ENCODE results near the gene ANKLE1. TPM values are rescaled to one million over a fixed set of nuclear protein-coding genes. Genes with fewer than 3 reads are reported as not detected.
"Not testable (repeated sequence)": the region's sequence is repeated elsewhere in the genome, so short reads cannot be mapped to it uniquely, and the experiment has no call there.

The ANKLE1 gene
- total and polyA plus RNA-seq, 2 experiments from 2014 or later: 0.29 to 0.90 TPM

DNA sequence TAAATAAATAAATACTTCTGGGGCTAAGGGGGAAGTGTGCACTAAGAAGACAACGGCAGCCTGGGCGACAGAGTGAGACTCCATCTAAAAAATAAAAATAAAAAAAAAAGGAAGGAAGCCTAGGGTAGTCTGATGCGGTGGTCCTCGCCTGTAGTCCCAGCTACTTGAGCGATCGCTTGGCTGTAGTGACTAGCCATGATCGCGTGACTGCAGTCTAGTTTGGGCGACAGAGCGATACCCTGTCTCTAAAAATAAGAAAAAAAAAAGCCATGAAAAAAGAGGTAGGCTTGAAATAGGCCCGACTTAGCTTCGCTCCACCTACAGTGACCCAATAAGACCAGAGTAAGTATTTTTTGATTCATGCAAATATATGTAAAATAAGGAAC, 15.1 kb upstream of the ANKLE1 start:
- WGBS (ENCODE audit: low lambda C conversion rate, missing lambda C conversion rate): 93% methylated on average over 12 of the region's 12 CpGs

DNA sequence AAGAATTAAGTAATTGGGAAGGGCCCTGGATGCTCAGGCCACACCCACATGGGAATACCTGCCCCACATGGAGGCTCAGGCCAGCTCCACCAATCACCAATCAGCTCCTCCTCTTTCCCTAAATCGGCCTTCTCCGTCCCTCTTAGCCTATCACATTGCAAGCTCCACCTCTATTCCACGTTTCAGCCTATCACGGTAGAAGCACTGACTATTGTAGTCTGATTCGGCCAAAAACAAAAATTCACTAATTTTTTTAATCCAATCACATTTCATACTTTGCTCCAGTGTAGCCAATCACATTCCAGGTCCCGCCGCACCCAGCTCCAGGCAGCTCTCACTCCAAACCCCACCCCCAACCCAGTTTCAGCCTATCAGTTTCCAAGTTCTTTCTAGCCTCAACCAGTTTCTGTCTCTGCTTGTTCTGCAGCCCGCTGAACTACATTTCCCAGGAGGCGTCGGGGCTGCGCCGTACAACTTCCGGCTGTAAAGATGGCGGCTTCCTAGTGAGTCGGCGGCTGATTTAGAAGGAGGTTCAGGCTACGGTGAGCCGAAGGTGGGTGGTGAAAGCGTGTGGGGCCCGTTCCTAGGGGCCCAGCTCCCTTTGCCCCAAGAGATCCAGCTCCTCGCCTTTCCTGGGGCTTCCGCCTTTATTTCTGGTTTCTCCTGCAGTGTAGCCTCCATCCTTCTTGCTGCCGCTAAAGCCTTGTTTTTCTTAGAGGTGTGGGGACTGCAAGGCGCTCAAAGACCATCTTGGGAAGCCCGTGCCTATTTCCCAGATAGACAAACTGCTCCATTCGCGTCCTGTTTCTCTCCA, 14.5 kb upstream of the ANKLE1 start, which contains the start of gene BABAM1:
BABAM1 (plus strand) TSS at position 469 of the 814 bp plus-strand sequence. CDS start 1,364 bp downstream, outside the sequence.
- peak within 1 kb of the TSS; percentile 34 for H3K4me3 ChIP-seq
- peak; percentile 97 for DNase-seq (ENCODE audit: low spot score)
- H3K9me2 ChIP-seq (replicated peaks; ENCODE audit: insufficient read depth): no peaks in the 10 kb centered on the region
- H3K4me1 ChIP-seq (ENCODE audit: insufficient read depth): peaks cover 4% of the 10 kb centered on the region
- no peaks in the 10 kb centered on the region for H4K20me1 ChIP-seq (ENCODE audit: insufficient read depth, poor library complexity, severe bottlenecking)
- 1% methylated on average over 27 of the region's 27 CpGs for WGBS (ENCODE audit: low lambda C conversion rate, missing lambda C conversion rate)
- peak within 1 kb of the TSS; percentile 38 for H2AFZ ChIP-seq
- no peaks in the 10 kb centered on the region for H3K36me3 ChIP-seq (replicated peaks; ENCODE audit: insufficient read depth, low read depth)
- H3K27ac ChIP-seq: peak within 1 kb of the TSS; percentile 18
- TF ChIP-seq, protein P1, sequence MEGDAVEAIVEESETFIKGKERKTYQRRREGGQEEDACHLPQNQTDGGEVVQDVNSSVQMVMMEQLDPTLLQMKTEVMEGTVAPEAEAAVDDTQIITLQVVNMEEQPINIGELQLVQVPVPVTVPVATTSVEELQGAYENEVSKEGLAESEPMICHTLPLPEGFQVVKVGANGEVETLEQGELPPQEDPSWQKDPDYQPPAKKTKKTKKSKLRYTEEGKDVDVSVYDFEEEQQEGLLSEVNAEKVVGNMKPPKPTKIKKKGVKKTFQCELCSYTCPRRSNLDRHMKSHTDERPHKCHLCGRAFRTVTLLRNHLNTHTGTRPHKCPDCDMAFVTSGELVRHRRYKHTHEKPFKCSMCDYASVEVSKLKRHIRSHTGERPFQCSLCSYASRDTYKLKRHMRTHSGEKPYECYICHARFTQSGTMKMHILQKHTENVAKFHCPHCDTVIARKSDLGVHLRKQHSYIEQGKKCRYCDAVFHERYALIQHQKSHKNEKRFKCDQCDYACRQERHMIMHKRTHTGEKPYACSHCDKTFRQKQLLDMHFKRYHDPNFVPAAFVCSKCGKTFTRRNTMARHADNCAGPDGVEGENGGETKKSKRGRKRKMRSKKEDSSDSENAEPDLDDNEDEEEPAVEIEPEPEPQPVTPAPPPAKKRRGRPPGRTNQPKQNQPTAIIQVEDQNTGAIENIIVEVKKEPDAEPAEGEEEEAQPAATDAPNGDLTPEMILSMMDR (IDR thresholded peaks at IDR 0.05; ENCODE audit: poor library complexity): no peak
- TF ChIP-seq EZH2phosphoT487 (IDR thresholded peaks at IDR 0.05; ENCODE audit: low read depth, severe bottlenecking, unreplicated experiment): no peak
- no peak for TF ChIP-seq EZH2 (IDR thresholded peaks at IDR 0.05; ENCODE audit: borderline replicate concordance)
- H3K27me3 ChIP-seq: no peaks in the 10 kb centered on the region
- peaks cover 12% of the 10 kb centered on the region for H3K79me2 ChIP-seq
- peak within 1 kb of the TSS; percentile 92 for H3K4me2 ChIP-seq
- no peaks in the 10 kb centered on the region for H3K9me3 ChIP-seq (ENCODE audit: low read depth)

More for the DNA sequence above, 15.1 kb upstream of the ANKLE1 start:
- H3K9me2 ChIP-seq (replicated peaks; ENCODE audit: insufficient read depth): no peaks in the 10 kb centered on the region
- no peak overlapping the region for H3K4me3 ChIP-seq
- no peaks in the 10 kb centered on the region for H4K20me1 ChIP-seq (ENCODE audit: insufficient read depth, poor library complexity, severe bottlenecking)
- H3K4me2 ChIP-seq: no peak overlapping the region
- H2AFZ ChIP-seq: no peak overlapping the region
- peaks cover 4% of the 10 kb centered on the region for H3K4me1 ChIP-seq (ENCODE audit: insufficient read depth)
- peak overlapping the region; percentile 11 for H3K27ac ChIP-seq
- TF ChIP-seq EZH2phosphoT487 (IDR thresholded peaks at IDR 0.05; ENCODE audit: low read depth, severe bottlenecking, unreplicated experiment) (no peak), EZH2 (IDR thresholded peaks at IDR 0.05; ENCODE audit: borderline replicate concordance) (no peak)
- TF ChIP-seq, protein P1 (IDR thresholded peaks at IDR 0.05; ENCODE audit: poor library complexity): no peak
- H3K9me3 ChIP-seq (ENCODE audit: low read depth): no peaks in the 10 kb centered on the region
- peaks cover 12% of the 10 kb centered on the region for H3K79me2 ChIP-seq
- no peak for DNase-seq (ENCODE audit: low spot score)
- no peaks in the 10 kb centered on the region for H3K27me3 ChIP-seq
- H3K36me3 ChIP-seq (replicated peaks; ENCODE audit: insufficient read depth, low read depth): no peaks in the 10 kb centered on the region

DNA sequence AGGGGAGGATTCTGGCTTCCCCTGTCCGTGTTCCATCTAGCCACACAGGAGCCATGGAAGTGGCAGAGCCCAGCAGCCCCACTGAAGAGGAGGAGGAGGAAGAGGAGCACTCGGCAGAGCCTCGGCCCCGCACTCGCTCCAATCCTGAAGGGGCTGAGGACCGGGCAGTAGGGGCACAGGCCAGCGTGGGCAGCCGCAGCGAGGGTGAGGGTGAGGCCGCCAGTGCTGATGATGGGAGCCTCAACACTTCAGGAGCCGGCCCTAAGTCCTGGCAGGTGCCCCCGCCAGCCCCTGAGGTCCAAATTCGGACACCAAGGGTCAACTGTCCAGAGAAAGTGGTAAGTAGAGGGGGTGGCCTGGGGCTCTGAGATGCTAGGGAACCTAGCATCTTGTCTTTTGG, 12.9 kb upstream of the ANKLE1 start:
- Histone ChIP-seq H3K36me3 (replicated peaks; ENCODE audit: insufficient read depth, low read depth) (no peaks in the 10 kb centered on the region), H3K27ac (no peak overlapping the region), H3K9me3 (ENCODE audit: low read depth) (no peaks in the 10 kb centered on the region), H3K79me2 (peaks cover 12% of the 10 kb centered on the region), H3K27me3 (no peaks in the 10 kb centered on the region), H3K4me3 (no peak overlapping the region), H4K20me1 (ENCODE audit: insufficient read depth, poor library complexity, severe bottlenecking) (no peaks in the 10 kb centered on the region), H3K4me2 (peak overlapping the region; percentile 92), H3K4me1 (ENCODE audit: insufficient read depth) (peaks cover 4% of the 10 kb centered on the region), H3K9me2 (replicated peaks; ENCODE audit: insufficient read depth) (no peaks in the 10 kb centered on the region), H2AFZ (no peak overlapping the region)
- DNase-seq (ENCODE audit: low spot score): no peak
- 97% methylated on average over 13 of the region's 13 CpGs for WGBS (ENCODE audit: low lambda C conversion rate, missing lambda C conversion rate)
- TF ChIP-seq EZH2phosphoT487 (IDR thresholded peaks at IDR 0.05; ENCODE audit: low read depth, severe bottlenecking, unreplicated experiment): no peak
- no peak for TF ChIP-seq EZH2 (IDR thresholded peaks at IDR 0.05; ENCODE audit: borderline replicate concordance)
- TF ChIP-seq, protein P1 (IDR thresholded peaks at IDR 0.05; ENCODE audit: poor library complexity): no peak

DNA sequence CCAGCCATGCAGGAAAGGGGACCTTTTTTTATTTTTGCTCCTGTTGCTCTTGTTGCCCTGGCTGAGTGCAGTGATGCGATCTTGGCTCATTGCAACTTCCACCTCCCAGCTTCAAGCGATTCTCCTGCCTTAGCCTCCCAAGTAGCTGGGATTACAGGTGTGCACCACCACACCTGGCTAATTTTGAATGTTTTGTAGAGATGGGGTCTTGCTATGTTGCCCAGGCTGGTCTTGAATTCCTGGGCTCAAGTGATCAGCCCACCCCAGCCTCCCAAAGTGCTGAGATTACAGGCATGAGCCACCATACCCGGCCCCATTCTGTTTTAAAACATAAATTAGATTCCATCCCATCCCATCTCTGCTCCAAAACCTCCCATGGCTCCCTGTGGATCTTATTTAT, 6.8 kb upstream of the ANKLE1 start:
- H3K4me1 ChIP-seq (ENCODE audit: insufficient read depth); H4K20me1 ChIP-seq (ENCODE audit: insufficient read depth, poor library complexity, severe bottlenecking); H3K4me3 ChIP-seq; H3K79me2 ChIP-seq; DNase-seq (ENCODE audit: low spot score); H3K4me2 ChIP-seq; H3K27me3 ChIP-seq; H3K9me3 ChIP-seq (ENCODE audit: low read depth); H3K27ac ChIP-seq; H3K36me3 ChIP-seq (replicated peaks; ENCODE audit: insufficient read depth, low read depth); H2AFZ ChIP-seq; H3K9me2 ChIP-seq (replicated peaks; ENCODE audit: insufficient read depth): not testable (repeated sequence)
- WGBS (ENCODE audit: low lambda C conversion rate, missing lambda C conversion rate): 96% methylated on average over 3 of the region's 3 CpGs

Measured in hepatocyte (in vitro differentiated cells).